ENCODE measurements around the gene NID1. TPM values are rescaled to one million over a fixed set of nuclear protein-coding genes. Genes with fewer than 3 reads are reported as not detected.

Gene NID1
- polyA plus RNA-seq (2012; ENCODE audit: low read depth, missing spikeins) = 10.6 TPM

DNA sequence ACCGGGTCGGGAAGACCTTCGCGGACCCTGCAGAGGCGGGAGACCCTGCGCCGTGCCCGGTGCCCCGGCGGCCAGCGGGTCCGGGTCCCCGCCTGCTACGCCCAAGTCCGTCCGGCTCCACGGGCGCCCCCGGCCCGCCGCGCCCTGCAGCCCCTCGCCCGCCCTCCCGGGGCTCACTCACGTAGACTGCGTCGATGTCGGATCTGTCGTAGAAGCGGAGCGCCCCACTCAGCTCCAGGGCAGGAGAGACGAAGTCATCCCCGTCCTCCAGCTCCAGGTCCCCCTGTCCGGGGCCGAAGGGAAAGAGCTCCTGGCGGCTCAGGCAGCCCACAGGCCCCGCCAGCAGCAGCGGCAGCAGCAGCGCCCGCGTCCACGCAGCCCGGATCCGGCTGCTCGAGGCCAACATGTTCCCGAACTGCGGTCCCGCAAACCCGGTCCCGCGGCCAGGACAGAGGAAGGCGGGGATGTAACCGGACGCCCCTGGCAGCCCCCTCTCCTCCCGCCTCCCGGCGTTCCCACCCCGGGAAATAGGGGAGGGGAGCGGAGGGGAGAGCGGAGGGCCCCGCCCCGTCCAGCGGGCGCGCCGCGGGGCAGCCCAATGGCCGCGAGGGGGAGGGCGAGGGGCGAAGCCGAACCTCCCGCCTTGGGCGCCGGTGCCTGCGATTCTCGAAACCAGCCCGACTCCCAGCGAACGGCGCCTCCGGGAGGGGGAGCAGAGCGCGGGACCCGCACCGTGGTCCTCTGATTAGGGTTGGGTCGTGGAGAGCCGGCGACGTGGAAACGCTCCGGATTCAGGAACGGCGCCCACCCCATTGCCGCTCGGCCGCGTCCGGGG, at the start of gene NID1:
Gene NID1, minus strand, starts transcription at position 417 of the 835 bp plus-strand sequence. Its CDS starts 11 bp downstream, at position 406.
- DNase-seq (ENCODE audit: insufficient read length, low spot score) (peak; percentile 56), FAIRE-seq (peak; percentile 86)
- no peak for TF ChIP-seq POLR2AphosphoS5 (IDR thresholded peaks at IDR 0.05; ENCODE audit: low read depth, low read length)
- TF ChIP-seq TAF1 (IDR thresholded peaks at IDR 0.05; ENCODE audit: low read depth, low read length) = no peak
- TF ChIP-seq POU2F2 (IDR thresholded peaks at IDR 0.05; ENCODE audit: low read depth, low read length) = no peak
- no peak for TF ChIP-seq SPI1 (IDR thresholded peaks at IDR 0.05; ENCODE audit: low read depth, low read length)
- TF ChIP-seq POLR2A (IDR thresholded peaks at IDR 0.05; ENCODE audit: low read depth, low read length) = no peak
- no peak for TF ChIP-seq PAX5 (IDR thresholded peaks at IDR 0.05; ENCODE audit: insufficient read depth, low read length, severe bottlenecking)

DNA sequence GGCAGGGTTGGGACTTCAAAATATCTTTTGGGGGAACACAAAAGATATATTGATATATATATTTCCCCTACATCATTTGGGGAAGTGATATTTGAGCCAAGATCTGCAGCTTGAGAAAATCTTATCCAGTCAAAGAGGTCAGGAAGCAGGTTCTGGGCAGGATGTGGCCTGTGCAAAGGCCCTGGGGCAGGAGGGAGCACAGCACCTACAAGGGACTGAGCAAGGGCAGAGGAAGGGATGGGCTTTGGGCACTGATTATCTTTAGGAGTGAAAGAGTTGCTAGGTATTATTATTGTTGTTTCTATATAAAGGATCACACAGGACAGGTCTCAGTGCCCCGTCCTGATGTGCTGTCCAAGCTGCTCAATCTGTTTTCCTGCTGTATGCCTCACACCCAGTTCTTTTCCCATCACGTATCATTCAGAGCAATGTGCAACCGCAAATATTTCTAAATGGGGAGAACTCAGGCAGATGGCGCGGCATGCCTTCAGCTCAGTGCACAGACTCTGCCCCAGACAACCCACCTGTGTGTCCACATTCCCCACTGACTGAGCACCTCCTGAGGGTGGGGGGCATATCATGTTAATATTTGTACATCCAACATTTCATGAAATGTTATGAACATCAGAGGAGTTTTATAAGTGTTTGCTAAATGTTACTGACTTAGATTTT, 49.3 kb upstream of the NID1 start:
- FAIRE-seq (no peak), DNase-seq (ENCODE audit: insufficient read length, low spot score) (no peak)
- TF ChIP-seq SPI1 (IDR thresholded peaks at IDR 0.05; ENCODE audit: low read depth, low read length) (no peak; the same call in 1 of the 2 replicates), TAF1 (IDR thresholded peaks at IDR 0.05; ENCODE audit: low read depth, low read length) (no peak), POLR2AphosphoS5 (IDR thresholded peaks at IDR 0.05; ENCODE audit: low read depth, low read length) (no peak), POU2F2 (IDR thresholded peaks at IDR 0.05; ENCODE audit: low read depth, low read length) (no peak), POLR2A (IDR thresholded peaks at IDR 0.05; ENCODE audit: low read depth, low read length) (no peak), PAX5 (IDR thresholded peaks at IDR 0.05; ENCODE audit: insufficient read depth, low read length, severe bottlenecking) (no peak)

- no peak for FAIRE-seq
- no peak for TF ChIP-seq POLR2AphosphoS5 (IDR thresholded peaks at IDR 0.05; ENCODE audit: low read depth, low read length)
- TF ChIP-seq SPI1 (IDR thresholded peaks at IDR 0.05; ENCODE audit: low read depth, low read length) = no peak
- TF ChIP-seq PAX5 (IDR thresholded peaks at IDR 0.05; ENCODE audit: insufficient read depth, low read length, severe bottlenecking) = no peak
- TF ChIP-seq TAF1 (IDR thresholded peaks at IDR 0.05; ENCODE audit: low read depth, low read length) = no peak
- no peak for TF ChIP-seq POU2F2 (IDR thresholded peaks at IDR 0.05; ENCODE audit: low read depth, low read length)
- no peak for TF ChIP-seq POLR2A (IDR thresholded peaks at IDR 0.05; ENCODE audit: low read depth, low read length)
Observed at GRCh38 chr1:236113324-236114032, 48.6 kb upstream of the NID1 start.

GRCh38 chr1:236112332-236112627, 47.4 kb upstream of the NID1 start:
- FAIRE-seq (no peak), DNase-seq (ENCODE audit: insufficient read length, low spot score) (no peak)
- no peak for TF ChIP-seq POU2F2 (IDR thresholded peaks at IDR 0.05; ENCODE audit: low read depth, low read length)
- TF ChIP-seq PAX5 (IDR thresholded peaks at IDR 0.05; ENCODE audit: insufficient read depth, low read length, severe bottlenecking) = no peak
- no peak for TF ChIP-seq POLR2A (IDR thresholded peaks at IDR 0.05; ENCODE audit: low read depth, low read length)
- TF ChIP-seq SPI1 (IDR thresholded peaks at IDR 0.05; ENCODE audit: low read depth, low read length) = no peak
- no peak for TF ChIP-seq POLR2AphosphoS5 (IDR thresholded peaks at IDR 0.05; ENCODE audit: low read depth, low read length)
- TF ChIP-seq TAF1 (IDR thresholded peaks at IDR 0.05; ENCODE audit: low read depth, low read length) = no peak

More at GRCh38 chr1:236113324-236114032, 48.6 kb upstream of the NID1 start:
- no peak for DNase-seq (ENCODE audit: insufficient read length, low spot score)

DNA sequence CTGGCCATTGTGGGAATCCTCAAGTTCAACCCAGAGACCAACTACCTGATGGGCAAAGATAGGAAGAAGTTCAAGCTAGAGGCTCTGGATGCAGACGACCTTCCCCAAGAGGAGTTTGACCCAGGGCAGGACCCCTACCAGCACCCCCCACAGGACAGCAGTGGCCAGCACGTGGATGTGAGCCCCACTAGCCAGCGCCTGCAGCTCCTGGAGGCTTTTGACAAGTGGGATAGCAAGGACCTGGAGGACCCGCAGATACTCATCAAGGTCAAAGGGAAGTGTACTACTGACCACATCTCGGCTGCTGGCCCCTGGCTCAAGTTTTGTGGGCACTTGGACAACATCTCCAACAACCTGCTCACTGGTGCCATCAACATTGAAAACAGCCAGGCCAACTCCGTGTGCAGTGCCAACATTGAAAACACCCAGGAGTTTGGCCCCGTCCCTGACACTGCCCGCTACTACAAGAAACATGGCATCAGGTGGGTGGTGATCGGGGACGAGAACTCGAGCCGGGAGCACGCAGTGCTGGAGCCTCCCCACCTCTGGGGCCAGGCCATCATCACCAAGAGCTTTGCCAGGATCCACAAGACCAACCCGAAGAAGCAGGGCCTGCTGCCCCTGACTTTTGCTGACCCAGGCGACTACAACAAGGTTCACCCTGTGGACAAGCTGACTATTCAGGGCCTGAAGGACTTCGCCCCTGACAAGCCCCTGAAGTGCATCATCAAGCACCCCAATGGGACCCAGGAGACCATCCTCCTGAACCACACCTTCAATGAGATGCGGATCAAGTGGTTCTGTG, 46.8 kb upstream of the NID1 start:
- no peak for TF ChIP-seq POLR2A (IDR thresholded peaks at IDR 0.05; ENCODE audit: low read depth, low read length)
- no peak for TF ChIP-seq POLR2AphosphoS5 (IDR thresholded peaks at IDR 0.05; ENCODE audit: low read depth, low read length)
- TF ChIP-seq TAF1 (IDR thresholded peaks at IDR 0.05; ENCODE audit: low read depth, low read length) = no peak
- no peak for TF ChIP-seq SPI1 (IDR thresholded peaks at IDR 0.05; ENCODE audit: low read depth, low read length)
- TF ChIP-seq POU2F2 (IDR thresholded peaks at IDR 0.05; ENCODE audit: low read depth, low read length) = no peak
- FAIRE-seq (peak; percentile 13), DNase-seq (ENCODE audit: insufficient read length, low spot score) (no peak)

- FAIRE-seq (no peak), DNase-seq (ENCODE audit: insufficient read length, low spot score) (no peak)
- TF ChIP-seq PAX5 (IDR thresholded peaks at IDR 0.05; ENCODE audit: insufficient read depth, low read length, severe bottlenecking) = no peak
- TF ChIP-seq POLR2AphosphoS5 (IDR thresholded peaks at IDR 0.05; ENCODE audit: low read depth, low read length) = no peak
- no peak for TF ChIP-seq TAF1 (IDR thresholded peaks at IDR 0.05; ENCODE audit: low read depth, low read length)
- TF ChIP-seq POU2F2 (IDR thresholded peaks at IDR 0.05; ENCODE audit: low read depth, low read length) = no peak
- no peak for TF ChIP-seq POLR2A (IDR thresholded peaks at IDR 0.05; ENCODE audit: low read depth, low read length)
- TF ChIP-seq SPI1 (IDR thresholded peaks at IDR 0.05; ENCODE audit: low read depth, low read length) = no peak
Observed at GRCh38 chr1:236110137-236110536, 45.2 kb upstream of the NID1 start.

GRCh38 chr1:236108027-236108648, 43.2 kb upstream of the NID1 start:
- FAIRE-seq = no peak
- TF ChIP-seq TAF1 (IDR thresholded peaks at IDR 0.05; ENCODE audit: low read depth, low read length) = no peak
- no peak for TF ChIP-seq SPI1 (IDR thresholded peaks at IDR 0.05; ENCODE audit: low read depth, low read length)
- TF ChIP-seq POLR2A (IDR thresholded peaks at IDR 0.05; ENCODE audit: low read depth, low read length) = no peak
- no peak for TF ChIP-seq POLR2AphosphoS5 (IDR thresholded peaks at IDR 0.05; ENCODE audit: low read depth, low read length)
- no peak for TF ChIP-seq POU2F2 (IDR thresholded peaks at IDR 0.05; ENCODE audit: low read depth, low read length)
- no peak for TF ChIP-seq PAX5 (IDR thresholded peaks at IDR 0.05; ENCODE audit: insufficient read depth, low read length, severe bottlenecking)

More at GRCh38 chr1:236108027-236108648, 43.2 kb upstream of the NID1 start:
- DNase-seq (ENCODE audit: insufficient read length, low spot score) = no peak
